SHP77 (cell line): ENCODE measurements around the gene AR.
"Not testable (repeated sequence)": the region's sequence is repeated elsewhere in the genome, so short reads cannot be mapped to it uniquely, and the experiment has no call there.

Experiments used
- DNase-seq, 2 experiments: peaks; one replicate each; lab custom pipeline; 2025; lab: John Stamatoyannopoulos, UW

The AR gene

DNA sequence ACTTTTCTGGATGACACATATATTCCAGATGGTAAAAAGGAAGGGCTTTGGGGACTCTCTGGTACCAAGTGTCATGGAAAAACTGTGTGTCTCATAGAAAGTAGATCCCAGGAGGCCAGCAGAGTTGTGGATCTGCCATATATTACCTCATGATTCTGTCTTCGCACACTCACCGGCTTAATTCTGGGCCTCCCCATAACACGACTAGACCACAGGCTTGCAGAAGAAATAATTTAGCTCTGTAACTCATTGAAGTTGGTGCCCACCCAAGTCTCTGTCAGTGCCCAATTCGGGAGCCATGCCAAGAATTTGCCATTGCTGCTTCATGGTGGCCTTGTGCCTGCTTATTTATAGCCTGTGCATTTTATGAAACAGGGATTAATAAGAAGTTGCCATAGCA is 104.5 kb downstream of the AR start:
- DNase-seq = no peak

DNA sequence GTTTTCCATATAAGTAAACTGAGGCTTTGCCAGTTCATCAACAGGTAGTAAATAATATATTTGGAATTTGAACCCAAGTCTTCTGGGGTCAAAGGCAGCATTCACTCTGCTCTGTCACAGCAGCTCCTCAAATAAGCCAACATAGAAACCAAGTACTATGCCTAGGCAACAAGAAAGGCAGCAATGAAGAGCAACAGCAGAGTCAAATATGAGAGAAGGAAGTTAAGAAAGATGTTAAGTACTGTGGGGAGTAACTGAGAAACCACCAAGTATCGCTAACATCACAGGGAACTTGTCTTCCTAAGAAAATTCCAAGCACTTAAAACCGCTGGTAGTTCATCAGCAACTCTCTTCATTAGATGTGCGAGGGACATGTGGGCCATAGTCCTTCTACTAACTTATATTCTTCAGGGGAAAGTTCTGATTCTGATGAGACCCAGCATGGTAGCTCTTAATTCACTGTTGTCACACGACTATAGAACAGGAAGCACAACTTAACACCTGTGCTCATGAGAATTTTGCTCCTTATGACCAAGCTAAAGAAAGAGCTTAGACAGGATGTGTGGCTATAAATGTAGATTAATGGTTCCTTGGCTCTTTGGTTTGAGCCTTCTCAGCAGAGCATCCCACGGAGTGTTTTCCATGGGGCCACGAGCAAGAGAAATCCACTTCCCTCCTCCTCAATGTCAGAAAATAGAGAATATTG is 107.8 kb downstream of the AR start:
- no peak for DNase-seq

GRCh38 chrX:67652543-67652942 is 108.7 kb downstream of the AR start:
- no peak for DNase-seq

DNA sequence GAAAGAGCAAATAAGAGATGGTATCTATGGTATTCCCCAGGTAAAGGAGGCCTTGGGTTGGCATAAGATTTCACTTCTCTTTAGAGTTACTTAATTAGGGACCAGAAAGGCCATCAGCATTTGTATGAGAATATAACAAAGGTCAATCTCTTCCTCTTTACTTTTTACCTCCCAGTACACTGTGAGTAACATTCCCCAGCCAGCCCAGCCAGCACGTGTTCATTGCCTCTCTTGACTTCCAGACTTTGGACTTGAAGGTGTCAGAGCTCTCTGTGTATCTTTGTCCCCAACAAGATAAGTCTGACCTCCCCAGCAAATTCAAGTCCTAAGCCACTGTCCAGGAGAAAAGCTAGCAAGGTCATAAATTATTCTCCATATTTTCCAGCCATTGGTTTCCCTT is 110.5 kb downstream of the AR start:
- DNase-seq = no peak

DNA sequence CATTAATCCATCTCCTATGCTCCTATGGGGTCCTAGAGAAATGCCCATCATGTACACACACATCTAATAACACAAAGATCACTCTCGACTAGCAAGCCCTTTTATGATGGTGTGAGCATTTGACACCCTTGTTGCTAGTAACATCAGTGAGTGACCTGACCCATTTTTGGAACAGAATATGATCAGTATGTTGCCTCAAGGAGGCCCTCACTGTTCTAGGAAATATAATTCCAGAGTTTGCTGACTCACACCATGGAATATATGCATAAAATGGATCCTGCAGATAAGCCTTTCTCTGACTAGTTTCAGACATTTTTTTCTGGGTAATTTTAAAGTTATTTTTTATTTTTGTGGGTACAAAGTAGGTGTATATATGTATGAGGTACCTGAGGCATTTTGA is 121.8 kb downstream of the AR start:
- DNase-seq = no peak

- not testable (repeated sequence) for DNase-seq
Measured at GRCh38 chrX:67670717-67671116, 126.9 kb downstream of the AR start.

- DNase-seq = no peak
Measured at GRCh38 chrX:67673741-67674274, 130.0 kb downstream of the AR start.

GRCh38 chrX:67674741-67675140 is 130.9 kb downstream of the AR start:
- no peak for DNase-seq

DNA sequence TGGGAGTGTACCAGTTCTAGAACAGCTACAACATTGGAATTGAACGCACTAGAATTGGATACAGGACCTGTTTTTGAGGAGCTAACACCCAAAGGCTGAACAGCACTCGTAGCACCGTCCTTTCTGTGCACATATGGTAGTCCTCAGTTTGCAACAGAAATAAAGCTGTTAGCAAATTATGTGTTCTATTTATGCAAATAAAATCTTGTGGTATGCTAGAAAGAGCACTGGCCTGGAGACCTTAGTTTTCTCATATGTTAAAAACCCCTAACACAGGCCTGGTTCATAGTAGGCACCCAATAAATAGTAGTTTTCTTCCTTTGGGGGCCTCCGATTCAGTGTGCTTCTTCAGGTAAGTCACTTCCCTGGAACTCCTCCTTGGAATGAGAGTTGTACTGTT is 140.3 kb downstream of the AR start:
- no peak for DNase-seq

DNA sequence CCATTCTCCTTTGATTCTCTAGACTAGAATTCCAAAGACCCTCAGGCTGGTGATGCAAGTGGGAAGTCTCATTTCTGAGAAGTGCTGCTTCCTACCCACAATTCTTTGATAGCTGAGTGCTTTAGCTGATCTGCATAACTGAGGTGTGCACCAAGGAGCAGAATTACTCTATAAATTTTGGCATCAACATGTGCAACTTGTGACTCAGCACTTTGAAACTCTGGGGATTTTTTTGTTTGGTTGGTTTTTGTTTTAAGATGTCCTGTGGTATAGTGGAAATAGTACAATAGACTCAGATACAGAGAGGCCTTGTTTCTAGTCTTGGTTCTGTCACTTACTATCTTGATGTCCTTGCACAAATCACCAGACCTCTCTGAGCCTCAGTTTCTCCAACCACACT is 148.4 kb downstream of the AR start:
- no peak for DNase-seq

GRCh38 chrX:67693928-67694327 is 150.1 kb downstream of the AR start:
- DNase-seq = no peak

DNA sequence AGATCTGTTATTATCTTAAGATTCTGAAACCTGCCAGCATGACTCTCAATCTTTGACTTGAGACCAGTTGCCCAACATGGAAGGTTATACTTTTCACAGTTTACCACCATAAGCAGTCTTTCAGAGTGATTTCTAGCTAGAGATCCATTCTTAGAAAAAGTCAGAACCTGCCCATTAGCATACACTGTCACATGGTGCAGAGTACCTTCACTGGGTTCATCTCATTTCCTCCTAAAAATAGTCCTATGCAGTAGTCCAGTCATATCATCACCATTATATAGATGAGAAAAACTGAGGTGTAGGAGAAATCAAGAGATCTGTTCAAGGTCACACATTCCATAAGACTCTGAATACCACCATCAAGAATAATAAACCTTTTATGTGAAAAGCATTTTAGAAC is 153.6 kb downstream of the AR start:
- DNase-seq = no peak

DNA sequence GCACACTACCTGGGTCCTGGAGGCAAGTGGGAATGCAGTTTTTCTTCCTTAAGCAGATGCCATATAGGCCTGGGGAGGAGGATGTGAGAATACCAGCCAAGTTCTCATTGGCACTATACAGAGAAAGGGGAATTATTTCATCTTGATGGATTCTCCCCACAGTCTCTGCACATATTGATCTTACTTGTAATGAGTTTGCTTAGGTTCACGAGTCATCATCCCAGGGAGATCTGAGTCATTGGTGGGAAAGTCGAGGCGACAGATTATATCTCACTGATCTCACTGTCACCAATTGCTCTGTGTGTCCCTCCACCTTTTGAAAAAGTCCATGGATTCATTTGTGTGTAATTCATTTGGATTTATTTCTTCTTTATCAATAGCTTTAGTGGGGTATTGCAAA is 156.8 kb downstream of the AR start:
- no peak for DNase-seq

- no peak for DNase-seq
Measured at GRCh38 chrX:67714004-67714403, 170.2 kb downstream of the AR start.

- no peak for DNase-seq
Measured at GRCh38 chrX:67717571-67717970, 173.8 kb downstream of the AR start.

DNA sequence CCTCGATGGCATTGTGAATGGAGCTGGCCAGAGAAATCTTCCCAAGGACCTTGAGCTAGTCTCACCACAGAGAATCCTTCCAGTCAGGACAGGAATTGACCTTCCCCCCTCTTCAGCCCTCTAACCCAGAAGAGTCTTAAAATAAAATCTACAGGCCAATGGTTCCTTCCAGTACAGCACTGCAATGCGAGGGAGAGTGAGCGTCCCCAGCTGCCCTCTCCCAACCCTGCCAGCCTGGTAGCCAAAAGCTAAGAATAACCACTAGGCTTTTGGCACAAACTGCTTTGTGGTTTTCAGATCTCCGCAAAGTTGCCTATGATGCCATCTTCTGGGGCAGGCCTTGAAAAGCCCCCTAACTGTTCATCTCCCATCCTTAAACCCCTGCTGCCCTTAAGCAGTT is 175.1 kb downstream of the AR start:
- DNase-seq = no peak

DNA sequence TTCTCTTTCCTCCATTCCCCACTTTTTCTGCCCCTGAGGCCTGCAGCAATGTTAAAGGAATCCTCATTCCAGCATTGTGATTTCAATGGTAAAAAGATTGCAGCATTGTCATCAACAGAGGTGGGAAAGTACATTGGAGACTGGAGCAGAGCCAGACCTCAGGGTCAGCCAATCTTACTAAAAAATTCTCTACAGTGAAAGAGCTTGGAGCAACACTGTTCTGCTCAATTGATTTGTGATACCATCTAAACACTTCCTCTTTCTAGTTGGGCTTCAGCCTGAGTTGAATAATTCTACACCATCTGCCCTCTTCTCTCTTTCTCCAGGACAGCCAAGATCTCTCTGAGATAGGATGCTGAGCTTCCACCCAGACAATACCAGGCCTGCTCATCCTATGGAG is 176.5 kb downstream of the AR start:
- DNase-seq = no peak

DNA sequence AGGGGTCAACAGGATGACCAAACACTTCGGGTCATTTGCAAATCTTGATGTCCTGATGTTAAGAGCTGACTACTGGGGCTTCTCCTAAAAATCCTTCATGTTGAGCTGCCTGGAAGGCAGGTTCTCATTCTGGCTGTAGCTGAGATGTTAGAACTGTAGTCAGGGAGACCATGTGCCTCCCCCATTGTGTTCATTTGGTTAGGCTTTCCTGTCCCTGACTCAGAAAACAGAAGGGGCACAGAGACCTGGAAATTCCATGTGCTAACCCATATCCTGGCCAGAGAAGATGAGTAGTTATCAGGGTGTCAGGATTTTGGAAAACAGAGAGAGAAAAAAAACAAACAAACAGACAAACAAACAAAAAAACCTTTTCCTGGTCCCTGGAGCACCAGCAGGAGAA is 177.5 kb downstream of the AR start:
- no peak for DNase-seq

DNA sequence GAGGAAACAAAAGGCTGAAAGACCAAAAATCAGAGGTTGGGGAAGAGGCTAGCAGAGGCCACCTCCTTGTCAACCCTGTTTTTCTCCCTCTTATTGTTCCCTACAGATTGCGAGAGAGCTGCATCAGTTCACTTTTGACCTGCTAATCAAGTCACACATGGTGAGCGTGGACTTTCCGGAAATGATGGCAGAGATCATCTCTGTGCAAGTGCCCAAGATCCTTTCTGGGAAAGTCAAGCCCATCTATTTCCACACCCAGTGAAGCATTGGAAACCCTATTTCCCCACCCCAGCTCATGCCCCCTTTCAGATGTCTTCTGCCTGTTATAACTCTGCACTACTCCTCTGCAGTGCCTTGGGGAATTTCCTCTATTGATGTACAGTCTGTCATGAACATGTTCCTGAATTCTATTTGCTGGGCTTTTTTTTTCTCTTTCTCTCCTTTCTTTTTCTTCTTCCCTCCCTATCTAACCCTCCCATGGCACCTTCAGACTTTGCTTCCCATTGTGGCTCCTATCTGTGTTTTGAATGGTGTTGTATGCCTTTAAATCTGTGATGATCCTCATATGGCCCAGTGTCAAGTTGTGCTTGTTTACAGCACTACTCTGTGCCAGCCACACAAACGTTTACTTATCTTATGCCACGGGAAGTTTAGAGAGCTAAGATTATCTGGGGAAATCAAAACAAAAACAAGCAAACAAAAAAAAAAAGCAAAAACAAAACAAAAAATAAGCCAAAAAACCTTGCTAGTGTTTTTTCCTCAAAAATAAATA is 179.9 kb downstream of the AR start:
- no peak for DNase-seq

DNA sequence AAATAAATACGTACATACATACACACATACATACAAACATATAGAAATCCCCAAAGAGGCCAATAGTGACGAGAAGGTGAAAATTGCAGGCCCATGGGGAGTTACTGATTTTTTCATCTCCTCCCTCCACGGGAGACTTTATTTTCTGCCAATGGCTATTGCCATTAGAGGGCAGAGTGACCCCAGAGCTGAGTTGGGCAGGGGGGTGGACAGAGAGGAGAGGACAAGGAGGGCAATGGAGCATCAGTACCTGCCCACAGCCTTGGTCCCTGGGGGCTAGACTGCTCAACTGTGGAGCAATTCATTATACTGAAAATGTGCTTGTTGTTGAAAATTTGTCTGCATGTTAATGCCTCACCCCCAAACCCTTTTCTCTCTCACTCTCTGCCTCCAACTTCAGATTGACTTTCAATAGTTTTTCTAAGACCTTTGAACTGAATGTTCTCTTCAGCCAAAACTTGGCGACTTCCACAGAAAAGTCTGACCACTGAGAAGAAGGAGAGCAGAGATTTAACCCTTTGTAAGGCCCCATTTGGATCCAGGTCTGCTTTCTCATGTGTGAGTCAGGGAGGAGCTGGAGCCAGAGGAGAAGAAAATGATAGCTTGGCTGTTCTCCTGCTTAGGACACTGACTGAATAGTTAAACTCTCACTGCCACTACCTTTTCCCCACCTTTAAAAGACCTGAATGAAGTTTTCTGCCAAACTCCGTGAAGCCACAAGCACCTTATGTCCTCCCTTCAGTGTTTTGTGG is 180.7 kb downstream of the AR start:
- no peak for DNase-seq

DNA sequence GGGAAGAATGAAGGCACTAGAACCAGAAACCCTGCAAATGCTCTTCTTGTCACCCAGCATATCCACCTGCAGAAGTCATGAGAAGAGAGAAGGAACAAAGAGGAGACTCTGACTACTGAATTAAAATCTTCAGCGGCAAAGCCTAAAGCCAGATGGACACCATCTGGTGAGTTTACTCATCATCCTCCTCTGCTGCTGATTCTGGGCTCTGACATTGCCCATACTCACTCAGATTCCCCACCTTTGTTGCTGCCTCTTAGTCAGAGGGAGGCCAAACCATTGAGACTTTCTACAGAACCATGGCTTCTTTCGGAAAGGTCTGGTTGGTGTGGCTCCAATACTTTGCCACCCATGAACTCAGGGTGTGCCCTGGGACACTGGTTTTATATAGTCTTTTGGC is 181.7 kb downstream of the AR start:
- no peak for DNase-seq

GRCh38 chrX:67726018-67726417 is 182.2 kb downstream of the AR start:
- no peak for DNase-seq

- DNase-seq = no peak
Measured at GRCh38 chrX:67727576-67727975, 183.8 kb downstream of the AR start.
